HEK293 (cell line): ENCODE measurements around the gene TAAR9.

Experiments
- ZNF121 ChIP-seq: fragments of 450-650 bp; formaldehyde crosslinking; IDR thresholded peaks from 2 replicates; pipeline ENCODE4 v1.5.1; 2016; ENCODE audit warnings: missing biosample characterization, missing genetic modification characterization
- ZNF138 ChIP-seq: fragments of 450-650 bp; formaldehyde crosslinking; IDR thresholded peaks from 2 replicates; pipeline ENCODE4 v1.5.1; 2016; ENCODE audit warnings: missing biosample characterization, missing genetic modification characterization, borderline replicate concordance
- TF ChIP-seq, protein P1 (sequence below): fragments of 450-650 bp; formaldehyde crosslinking; IDR thresholded peaks from 2 replicates; pipeline ENCODE4 v1.5.1; 2016; ENCODE audit warnings: missing biosample characterization, missing genetic modification characterization

- TF ChIP-seq ZNF138 (tag by site-specific recombination), result no peak
- TF ChIP-seq ZNF121 (tag by site-specific recombination), result no peak
- TF ChIP-seq, protein P1, sequence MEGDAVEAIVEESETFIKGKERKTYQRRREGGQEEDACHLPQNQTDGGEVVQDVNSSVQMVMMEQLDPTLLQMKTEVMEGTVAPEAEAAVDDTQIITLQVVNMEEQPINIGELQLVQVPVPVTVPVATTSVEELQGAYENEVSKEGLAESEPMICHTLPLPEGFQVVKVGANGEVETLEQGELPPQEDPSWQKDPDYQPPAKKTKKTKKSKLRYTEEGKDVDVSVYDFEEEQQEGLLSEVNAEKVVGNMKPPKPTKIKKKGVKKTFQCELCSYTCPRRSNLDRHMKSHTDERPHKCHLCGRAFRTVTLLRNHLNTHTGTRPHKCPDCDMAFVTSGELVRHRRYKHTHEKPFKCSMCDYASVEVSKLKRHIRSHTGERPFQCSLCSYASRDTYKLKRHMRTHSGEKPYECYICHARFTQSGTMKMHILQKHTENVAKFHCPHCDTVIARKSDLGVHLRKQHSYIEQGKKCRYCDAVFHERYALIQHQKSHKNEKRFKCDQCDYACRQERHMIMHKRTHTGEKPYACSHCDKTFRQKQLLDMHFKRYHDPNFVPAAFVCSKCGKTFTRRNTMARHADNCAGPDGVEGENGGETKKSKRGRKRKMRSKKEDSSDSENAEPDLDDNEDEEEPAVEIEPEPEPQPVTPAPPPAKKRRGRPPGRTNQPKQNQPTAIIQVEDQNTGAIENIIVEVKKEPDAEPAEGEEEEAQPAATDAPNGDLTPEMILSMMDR (tag by site-specific recombination), result no peak
Observed at GRCh38 chr6:132568611-132569010, 30.5 kb downstream of the TAAR9 start.
